ENCODE measurements around the gene PTPRD.

DNA sequence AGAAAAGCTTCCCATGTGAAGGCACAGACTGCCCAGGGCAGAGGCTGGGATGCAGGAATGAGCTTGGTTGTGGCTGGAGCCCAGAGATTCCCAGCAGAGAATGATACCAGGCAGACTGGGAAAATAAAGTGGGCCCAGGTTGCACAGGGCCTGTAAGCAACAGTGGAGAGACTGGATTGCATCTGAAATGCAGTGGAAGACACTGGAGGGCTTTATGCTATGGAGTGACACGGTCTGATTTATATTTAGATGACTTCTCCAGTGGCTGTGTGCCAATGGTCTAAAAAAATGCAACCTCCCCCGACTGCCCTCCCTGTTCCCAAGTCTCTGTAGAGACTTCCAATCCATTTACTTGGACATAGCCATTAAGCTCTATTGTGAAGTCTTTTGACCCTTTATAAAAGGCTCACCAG, 1862.2 kb downstream of the PTPRD start:
- TF ChIP-seq, protein P1, sequence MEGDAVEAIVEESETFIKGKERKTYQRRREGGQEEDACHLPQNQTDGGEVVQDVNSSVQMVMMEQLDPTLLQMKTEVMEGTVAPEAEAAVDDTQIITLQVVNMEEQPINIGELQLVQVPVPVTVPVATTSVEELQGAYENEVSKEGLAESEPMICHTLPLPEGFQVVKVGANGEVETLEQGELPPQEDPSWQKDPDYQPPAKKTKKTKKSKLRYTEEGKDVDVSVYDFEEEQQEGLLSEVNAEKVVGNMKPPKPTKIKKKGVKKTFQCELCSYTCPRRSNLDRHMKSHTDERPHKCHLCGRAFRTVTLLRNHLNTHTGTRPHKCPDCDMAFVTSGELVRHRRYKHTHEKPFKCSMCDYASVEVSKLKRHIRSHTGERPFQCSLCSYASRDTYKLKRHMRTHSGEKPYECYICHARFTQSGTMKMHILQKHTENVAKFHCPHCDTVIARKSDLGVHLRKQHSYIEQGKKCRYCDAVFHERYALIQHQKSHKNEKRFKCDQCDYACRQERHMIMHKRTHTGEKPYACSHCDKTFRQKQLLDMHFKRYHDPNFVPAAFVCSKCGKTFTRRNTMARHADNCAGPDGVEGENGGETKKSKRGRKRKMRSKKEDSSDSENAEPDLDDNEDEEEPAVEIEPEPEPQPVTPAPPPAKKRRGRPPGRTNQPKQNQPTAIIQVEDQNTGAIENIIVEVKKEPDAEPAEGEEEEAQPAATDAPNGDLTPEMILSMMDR (conservative IDR thresholded peaks at IDR 0.05 in 1 of 2, IDR thresholded peaks at IDR 0.05 in 1 of 2; ENCODE audit: low read depth in 1 of 2, low read length in 2 of 2), result no peak
- TF ChIP-seq EZH2 (IDR thresholded peaks at IDR 0.05; ENCODE audit: low read length, missing control alignments), result no peak

Measured in fibroblast of lung (primary cell).